Right lobe of liver (tissue), 4 donors: ENCODE results near the gene XPO1.

Experiments
- CTCF ChIP-seq, 4 donors: fragments of 200-600 bp in 3 of 4; fragments of 450-650 bp in 1 of 4; IDR thresholded peaks; one replicate each; pipeline versions ENCODE4 v1.5.1 to v1.8.0; 2016 to 2022; ENCODE audit warnings: antibody characterized with exemption in 4 of 4, mild to moderate bottlenecking in 2 of 4
- POLR2A ChIP-seq: fragments of 450-650 bp; IDR thresholded peaks from one replicate; pipeline ENCODE4 v1.6.1; 2017; ENCODE audit warnings: antibody characterized with exemption, mild to moderate bottlenecking
- donor health status: DM: no; HTN: no; CAD: no.
- donor health status: DM: no; HTN: no; CAD: no.
- donor health status: DM: no; HTN: yes; CAD: no.

GRCh38 chr2:61562615-61563014 is 24.5 kb upstream of the XPO1 start:
- TF ChIP-seq CTCF (IDR thresholded peaks at IDR 0.05), result no peak
- no peak for TF ChIP-seq POLR2A
